SK-N-MC (cell line): Measurements from ENCODE around the gene PCBP3.

ENCODE experiments used
- DNase-seq: peaks from one replicate; pipeline ENCODE4 v3.0.0-alpha.2; 2011; ENCODE audit warnings: low read depth, low spot score
- H3K27ac ChIP-seq: fragments of 200-600 bp; sonication (generic); 2 replicates; pipeline ENCODE4 v1.5.1; 2016; ENCODE audit warnings: mixed run types
- H3K36me3 ChIP-seq: fragments of 200-600 bp; sonication (generic); 2 replicates; pipeline ENCODE4 v1.6.1; 2017; ENCODE audit warnings: antibody characterized with exemption, low read length, mixed read lengths; ENCODE audit not compliant: insufficient read depth
- H3K4me3 ChIP-seq: fragments of 200-600 bp; sonication (generic); 2 replicates; pipeline ENCODE4 v1.5.1; 2016
- H3K9ac ChIP-seq: fragments of 200-600 bp; sonication (generic); 2 replicates; pipeline ENCODE4 v1.8.0; 2017; ENCODE audit warnings: mixed run types, mixed read lengths; ENCODE audit not compliant: insufficient read length
- H3K9me3 ChIP-seq: fragments of 200-600 bp; sonication (generic); 2 replicates; pipeline ENCODE4 v1.6.1; 2017; ENCODE audit warnings: low read depth, mild to moderate bottlenecking, antibody characterized with exemption, low read length, moderate library complexity, mixed read lengths
- EZH2 ChIP-seq: fragments of 200-600 bp; sonication (generic); IDR thresholded peaks from one replicate; pipeline ENCODE4 v1.6.1; 2017; ENCODE audit warnings: antibody characterized with exemption
- FOXP2 ChIP-seq: optimal IDR thresholded peaks from 2 replicates; pipeline ENCODE3; 2011; ENCODE audit warnings: mild to moderate bottlenecking, moderate library complexity; ENCODE audit not compliant: insufficient read depth; ENCODE audit errors: extremely low read length, control extremely low read depth
- POLR2AphosphoS5 ChIP-seq: IDR thresholded peaks from 2 replicates; pipeline ENCODE4 v1.6.1; 2012; ENCODE audit warnings: mild to moderate bottlenecking, low read depth, low read length, borderline replicate concordance

PCBP3 gene

DNA sequence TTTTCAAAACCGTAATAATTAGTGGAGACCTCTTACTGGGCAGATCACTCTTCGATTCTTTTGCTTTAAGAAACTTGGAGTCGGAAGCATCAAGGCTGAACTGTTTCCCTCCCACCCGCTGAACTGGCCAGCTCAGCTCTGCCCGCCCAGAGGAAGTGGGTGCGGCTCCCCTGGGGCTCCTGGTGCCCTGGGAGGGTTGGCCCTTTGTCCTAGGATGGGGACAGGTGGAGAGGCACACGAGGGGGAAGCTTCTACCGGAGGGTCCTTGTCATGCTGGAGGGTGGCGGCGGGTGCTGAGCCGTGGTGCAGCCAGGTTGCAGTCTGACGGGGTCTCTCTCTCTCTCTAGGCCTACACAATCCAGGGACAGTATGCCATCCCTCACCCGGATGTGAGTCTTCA, 273.7 kb downstream of the PCBP3 start:
- Histone ChIP-seq H3K4me3 (no peak overlapping the region), H3K27ac (no peak overlapping the region), H3K9me3 (no peaks in the 10 kb centered on the region), H3K36me3 (no peaks in the 10 kb centered on the region), H3K9ac (no peak overlapping the region)
- no peak for DNase-seq
- no peak for TF ChIP-seq EZH2
- TF ChIP-seq FOXP2 = no peak
- TF ChIP-seq POLR2AphosphoS5 = no peak

DNA sequence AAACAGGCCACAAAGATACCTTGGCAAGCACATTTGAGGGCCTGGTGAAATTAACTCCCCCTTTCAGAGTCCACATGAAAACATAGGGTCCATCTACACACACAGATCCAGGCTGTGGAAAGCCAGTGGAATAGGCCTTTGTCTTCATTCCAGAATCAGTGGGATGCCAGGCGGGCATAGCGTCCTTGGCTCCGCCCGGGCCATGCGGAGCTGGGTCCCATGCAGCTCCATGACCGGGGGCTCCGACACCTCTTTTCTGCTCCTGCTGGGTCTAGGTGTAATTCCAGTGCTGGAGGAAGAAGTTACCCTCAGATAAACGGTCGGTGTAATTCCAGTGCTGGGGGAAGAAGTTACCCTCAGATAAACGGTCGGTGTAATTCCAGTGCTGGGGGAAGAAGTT, 274.5 kb downstream of the PCBP3 start:
- Histone ChIP-seq H3K36me3 (no peaks in the 10 kb centered on the region), H3K4me3 (no peak overlapping the region), H3K27ac (no peak overlapping the region), H3K9me3 (no peaks in the 10 kb centered on the region), H3K9ac (no peak overlapping the region)
- DNase-seq = no peak
- TF ChIP-seq FOXP2 (no peak), EZH2 (no peak), POLR2AphosphoS5 (no peak)

DNA sequence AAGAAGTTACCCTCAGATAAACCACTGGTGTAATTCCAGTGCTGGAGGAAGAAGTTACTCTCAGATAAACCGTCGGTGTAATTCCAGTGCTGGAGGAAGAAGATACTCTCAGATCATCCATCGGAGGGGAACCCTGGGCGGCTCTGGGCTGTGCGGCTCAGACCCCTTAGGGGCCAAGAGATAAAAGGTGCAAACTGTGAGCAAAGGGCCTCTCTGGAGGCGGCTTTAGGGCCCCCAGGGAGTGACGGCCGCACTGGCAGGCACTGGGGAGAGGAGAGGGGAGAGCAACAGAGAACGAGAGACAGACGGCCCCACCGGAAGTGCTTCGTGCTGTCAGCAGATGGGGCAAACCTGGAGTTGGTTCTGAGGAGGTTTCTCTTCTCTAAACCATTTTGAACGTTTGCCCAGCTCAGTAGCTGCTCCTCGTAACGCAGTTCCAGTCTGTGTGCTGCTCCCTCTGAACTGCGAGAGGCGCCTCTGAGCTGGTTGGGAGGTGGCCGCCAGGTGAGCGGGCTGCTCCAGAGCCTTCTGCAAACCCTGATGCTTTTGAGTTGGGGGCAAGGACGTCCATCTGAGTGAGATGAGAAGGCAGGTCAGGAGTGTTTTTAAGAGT, 275.4 kb downstream of the PCBP3 start:
- DNase-seq = no peak
- Histone ChIP-seq H3K36me3 (no peaks in the 10 kb centered on the region), H3K9ac (no peak overlapping the region), H3K9me3 (no peaks in the 10 kb centered on the region), H3K27ac (no peak overlapping the region), H3K4me3 (no peak overlapping the region)
- TF ChIP-seq POLR2AphosphoS5 = no peak
- no peak for TF ChIP-seq FOXP2
- TF ChIP-seq EZH2 = no peak

DNA sequence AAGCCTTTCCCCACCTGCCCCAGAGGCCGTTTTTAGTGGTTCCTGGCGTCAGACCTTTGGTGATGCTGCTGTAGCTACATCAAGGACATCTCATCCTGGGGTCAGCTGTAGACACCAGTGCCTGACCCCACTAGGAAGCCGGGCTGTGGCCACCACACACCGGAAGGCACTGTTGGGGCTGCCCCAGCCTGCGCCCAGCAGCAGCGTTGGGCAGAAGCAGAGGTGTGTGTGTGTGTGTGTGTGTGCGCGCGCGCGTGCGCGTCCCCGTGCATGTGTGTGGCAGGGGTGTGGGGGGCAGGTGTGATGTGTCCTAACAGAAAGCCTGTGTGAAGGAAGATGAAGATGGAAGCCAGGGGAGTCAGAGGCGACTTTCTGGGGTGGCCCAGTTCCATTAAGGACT, 276.1 kb downstream of the PCBP3 start:
- Histone ChIP-seq H3K9me3 (no peaks in the 10 kb centered on the region), H3K9ac (no peak overlapping the region), H3K36me3 (no peaks in the 10 kb centered on the region), H3K27ac (no peak overlapping the region), H3K4me3 (no peak overlapping the region)
- TF ChIP-seq FOXP2 (no peak), EZH2 (no peak), POLR2AphosphoS5 (no peak)
- no peak for DNase-seq

DNA sequence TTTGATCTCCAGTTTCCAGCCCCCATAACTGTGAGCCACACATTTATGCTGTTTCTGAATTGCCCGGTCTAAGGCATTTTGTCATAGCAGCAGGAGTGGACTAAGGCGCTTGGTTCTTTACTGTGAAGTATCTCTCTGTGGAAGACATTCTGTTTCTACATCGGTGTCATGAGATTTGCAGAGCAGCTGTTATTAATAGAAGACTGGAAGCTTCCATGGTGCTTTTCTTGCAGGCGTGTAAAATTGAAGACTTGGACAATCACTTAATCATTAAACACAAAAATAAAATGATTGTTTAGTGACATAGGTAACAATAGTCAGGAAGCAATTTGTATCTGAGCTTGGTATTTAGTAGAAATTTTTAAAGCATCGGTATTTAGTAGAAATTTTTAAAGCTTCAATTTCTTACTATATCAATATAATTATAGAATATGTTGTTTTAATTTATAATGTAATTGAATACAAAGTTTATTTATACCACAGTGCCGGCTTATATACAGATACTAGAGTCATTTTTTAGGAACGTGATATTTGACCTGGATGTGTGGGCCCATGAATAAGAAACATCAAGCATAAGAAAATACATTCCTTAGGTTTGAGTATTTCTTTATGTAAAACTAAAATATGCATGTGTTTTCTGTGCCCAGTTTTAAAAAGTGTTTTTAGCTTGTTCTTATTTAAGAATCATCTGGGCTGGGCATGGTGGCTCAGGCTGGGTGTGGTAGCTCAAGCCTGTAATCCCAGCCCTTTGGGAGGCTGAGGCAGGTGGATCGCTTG, 277.5 kb downstream of the PCBP3 start:
- H3K4me3 ChIP-seq = no peak overlapping the region
- no peaks in the 10 kb centered on the region for H3K9me3 ChIP-seq
- H3K36me3 ChIP-seq = no peaks in the 10 kb centered on the region
- no peak overlapping the region for H3K27ac ChIP-seq
- DNase-seq = no peak
- TF ChIP-seq FOXP2 = no peak
- no peak for TF ChIP-seq POLR2AphosphoS5
- TF ChIP-seq EZH2 = no peak
- no peak overlapping the region for H3K9ac ChIP-seq

DNA sequence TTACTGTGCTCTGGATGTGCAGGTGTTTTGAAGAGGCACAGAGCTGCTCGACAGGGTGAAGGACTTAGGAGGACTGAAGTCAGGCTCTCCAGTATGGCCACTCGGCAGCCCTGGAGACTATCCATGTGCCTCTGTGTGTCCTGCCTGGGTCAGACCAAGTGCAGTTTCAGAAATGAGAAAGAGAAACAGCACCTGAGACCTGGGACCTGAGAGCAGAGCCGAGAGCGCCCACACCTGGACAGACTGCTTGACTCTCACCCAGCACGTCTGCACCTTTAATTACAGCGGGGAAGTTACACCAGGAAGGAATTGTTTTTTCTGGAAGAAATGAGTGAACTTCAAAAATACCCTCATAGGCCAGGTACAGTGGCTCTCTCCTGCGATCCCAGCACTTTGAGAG, 278.4 kb downstream of the PCBP3 start:
- DNase-seq = no peak
- TF ChIP-seq EZH2 (no peak), FOXP2 (no peak), POLR2AphosphoS5 (no peak)
- Histone ChIP-seq H3K4me3 (no peak overlapping the region), H3K9me3 (no peaks in the 10 kb centered on the region), H3K9ac (no peak overlapping the region), H3K36me3 (no peaks in the 10 kb centered on the region), H3K27ac (no peak overlapping the region)

DNA sequence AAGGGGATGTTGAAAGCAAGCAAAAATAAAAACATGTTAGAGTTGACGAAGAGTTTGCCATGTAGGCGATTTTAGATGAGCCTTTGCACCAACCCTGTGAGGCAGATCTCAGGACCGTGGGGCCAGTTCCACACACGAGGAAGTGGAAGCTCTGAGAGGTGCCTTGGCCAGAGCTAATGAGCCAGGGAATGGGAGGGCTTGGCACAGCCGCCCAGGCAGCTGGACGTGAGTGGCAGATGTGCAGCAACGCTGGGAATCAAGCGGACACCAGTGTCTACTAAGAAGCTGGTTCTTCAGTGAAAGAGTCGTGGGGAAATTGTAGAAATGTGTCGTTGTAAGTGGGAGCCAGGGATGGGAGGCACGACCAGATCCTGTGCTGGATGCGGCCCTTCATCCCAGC, 279.1 kb downstream of the PCBP3 start:
- Histone ChIP-seq H3K9ac (no peak overlapping the region), H3K27ac (no peak overlapping the region), H3K9me3 (no peaks in the 10 kb centered on the region), H3K36me3 (no peaks in the 10 kb centered on the region), H3K4me3 (no peak overlapping the region)
- TF ChIP-seq FOXP2 (no peak), POLR2AphosphoS5 (no peak), EZH2 (no peak)
- no peak for DNase-seq

DNA sequence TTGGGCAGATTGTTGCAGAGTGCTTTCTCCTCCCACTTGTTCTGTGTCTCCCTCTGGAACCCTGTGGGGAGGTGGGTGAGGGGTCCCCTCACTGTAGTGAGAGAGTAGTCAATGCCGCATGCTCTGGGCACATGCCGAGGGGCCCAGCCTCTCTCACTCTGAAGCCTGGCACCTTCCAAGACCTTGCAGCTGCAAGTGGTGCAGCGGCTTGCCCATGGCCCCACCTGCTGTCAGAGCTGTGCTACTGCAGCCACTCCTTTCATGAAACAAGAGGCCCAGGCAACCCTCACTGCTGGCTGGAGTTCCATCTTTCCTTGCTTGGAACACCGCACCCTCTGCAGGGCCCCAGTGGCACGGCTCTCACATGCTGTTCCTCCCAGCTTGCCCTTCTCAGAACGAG, 279.6 kb downstream of the PCBP3 start:
- TF ChIP-seq POLR2AphosphoS5 (no peak), FOXP2 (peak; percentile 75)
- no peak overlapping the region for H3K4me3 ChIP-seq
- DNase-seq = peak; percentile 14
- no peak overlapping the region for H3K27ac ChIP-seq
- no peak overlapping the region for H3K9ac ChIP-seq
- H3K9me3 ChIP-seq = no peaks in the 10 kb centered on the region
- no peaks in the 10 kb centered on the region for H3K36me3 ChIP-seq

DNA sequence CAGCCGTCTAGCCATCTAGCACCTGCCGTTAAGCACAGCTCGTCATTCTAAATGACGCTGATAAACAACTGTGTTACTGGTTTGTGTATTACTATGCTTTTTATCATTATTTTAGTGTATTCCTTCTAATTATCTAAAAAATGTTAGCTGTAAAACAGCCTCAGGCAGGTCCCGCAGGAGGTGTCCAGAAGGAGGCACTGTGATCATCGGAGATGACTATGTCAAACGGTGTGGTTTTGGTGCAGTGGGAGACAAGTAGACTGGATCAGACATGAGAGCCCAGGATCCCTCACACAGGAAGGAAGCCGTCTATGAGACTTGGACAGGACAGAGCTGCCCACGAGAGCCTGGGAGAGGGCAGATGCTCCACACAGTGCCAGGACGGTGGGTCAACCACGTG, 282.8 kb downstream of the PCBP3 start:
- no peaks in the 10 kb centered on the region for H3K9me3 ChIP-seq
- H3K9ac ChIP-seq = peak overlapping the region; percentile 32
- no peak for DNase-seq
- H3K27ac ChIP-seq = peak overlapping the region; percentile 50; the same call in 1 of the 2 replicates
- H3K4me3 ChIP-seq = no peak overlapping the region
- no peaks in the 10 kb centered on the region for H3K36me3 ChIP-seq
- TF ChIP-seq FOXP2 (no peak), EZH2 (no peak), POLR2AphosphoS5 (no peak)
